Ovary (tissue), 3 donors: ENCODE results near the gene RPL10A.

ENCODE experiments used
- CTCF ChIP-seq, 3 donors: fragments of 450-650 bp in 2 of 3; fragments of 200-600 bp in 1 of 3; IDR thresholded peaks; one replicate each; pipeline versions ENCODE4 v1.5.1 to v1.8.0; 2016 to 2022; ENCODE audit warnings: antibody characterized with exemption in 3 of 3, mild to moderate bottlenecking in 1 of 3
- EP300 ChIP-seq: sonication (generic); formaldehyde crosslinking; IDR thresholded peaks from one replicate; pipeline ENCODE4 v1.6.1; 2017; ENCODE audit warnings: antibody characterized with exemption
- donor health status: DM: no; HTN: no; CAD: no.

GRCh38 chr6:35427435-35427834, 40.8 kb upstream of the RPL10A start:
- TF ChIP-seq CTCF (IDR thresholded peaks at IDR 0.05), result no peak
- no peak for TF ChIP-seq EP300
